OCI-LY3 (cell line): ENCODE data around the gene TTC8.

Experiments
- CTCF ChIP-seq: fragments of 200-600, 300-600 bp; sonication (generic); IDR thresholded peaks from 2 replicates; pipeline ENCODE4 v1.5.1; 2014; ENCODE audit warnings: antibody characterized with exemption, low read length, low read depth
- EZH2phosphoT487 ChIP-seq: fragments of 200-600 bp; shearing (Covaris generic); IDR thresholded peaks from 2 replicates; pipeline ENCODE4 v1.6.1; 2018; ENCODE audit warnings: antibody characterized with exemption, mixed run types, low read depth

GRCh38 chr14:88802596-88802995, 21.9 kb upstream of the TTC8 start:
- TF ChIP-seq EZH2phosphoT487 (no peak), CTCF (no peak)
